A549 (cell line): Measurements from ENCODE around the gene DYSF. TPM values are rescaled to one million over a fixed set of nuclear protein-coding genes. Genes with fewer than 3 reads are reported as not detected.

Source experiments
- ATAC-seq, 2 experiments: fragments of 200-7000 bp in 1 of 2; fragments of >200 bp in 1 of 2; cut with Nextera tagmentation in 1 of 2; cut with Tn5 transposase in 1 of 2; 3 replicates each; pipeline versions ENCODE4 v1.8.0 to v1.9.1; 2018 to 2020; ENCODE audit warnings: mild to moderate bottlenecking in 1 of 2, moderate library complexity in 1 of 2
- CTCF ChIA-PET: fragments of 300-600 bp; sonication (Branson Sonifier 250); formaldehyde crosslinking; extraction: SDS; loops from one replicate; lab custom pipeline; 2021; ENCODE audit warnings: antibody characterized with exemption, inconsistent platforms; lab: Yijun Ruan, JAX
- POLR2A ChIA-PET: fragments of 350-600 bp; formaldehyde crosslinking; extraction: SDS; loops from one replicate; lab custom pipeline; 2021; ENCODE audit warnings: antibody characterized with exemption, inconsistent platforms; lab: Yijun Ruan, JAX
- DNase-seq, 2 experiments: peaks; one replicate each; pipeline versions ENCODE4 v3.0.0 to v3.0.0-alpha.2; 2011 to 2016; ENCODE audit warnings: low read depth in 1 of 2, low spot score in 1 of 2
- FAIRE-seq: peaks from 2 replicates; lab custom pipeline; 2011; peaks lifted over from hg19 to GRCh38; lab: Jason Lieb, UNC
- H3K27ac ChIP-seq, 2 experiments: fragments of >200 bp; sonication (Bioruptor Twin); formaldehyde crosslinking; 3 replicates each; pipeline ENCODE4 v1.5.1; 2016 to 2017
- H3K4me1 ChIP-seq: fragments of >200 bp; sonication (Bioruptor Twin); formaldehyde crosslinking; 3 replicates; pipeline ENCODE4 v1.6.1; 2016
- H3K4me2 ChIP-seq: fragments of >200 bp; sonication (Bioruptor Twin); formaldehyde crosslinking; 3 replicates; pipeline ENCODE4 v1.6.1; 2016
- H3K4me3 ChIP-seq: fragments of >200 bp; sonication (Bioruptor Twin); formaldehyde crosslinking; 3 replicates; pipeline ENCODE4 v1.5.1; 2016
- H3K9me3 ChIP-seq: fragments of >200 bp; sonication (Bioruptor Twin); formaldehyde crosslinking; 3 replicates; pipeline ENCODE4 v1.6.1; 2016
- BCL3 ChIP-seq: fragments of >200 bp; sonication (Bioruptor Twin); formaldehyde crosslinking; IDR thresholded peaks from 3 replicates; pipeline ENCODE4 v1.6.1; 2016
- CBX2 ChIP-seq: fragments of 200-600 bp; sonication (generic); IDR thresholded peaks from 2 replicates; pipeline ENCODE4 v1.6.1; 2016; ENCODE audit warnings: low read depth, mild to moderate bottlenecking, borderline replicate concordance
- CBX8 ChIP-seq: fragments of 200-600 bp; sonication (generic); IDR thresholded peaks from 2 replicates; pipeline ENCODE4 v1.6.1; 2016
- CHD2 ChIP-seq: fragments of 150-350 bp; IDR thresholded peaks from 2 replicates; pipeline ENCODE4 v1.6.1; 2014; ENCODE audit warnings: low read length; ENCODE audit not compliant: partially characterized antibody
- CTCF ChIP-seq: fragments of >200 bp; sonication (Bioruptor Twin); formaldehyde crosslinking; IDR thresholded peaks from 3 replicates; pipeline ENCODE4 v1.5.1; 2016
- E2F6 ChIP-seq: IDR thresholded peaks from 2 replicates; pipeline ENCODE4 v1.6.1; 2012; ENCODE audit warnings: low read depth, borderline replicate concordance
- FOXS1 ChIP-seq: fragments of 250-450 bp; sonication (Bioruptor Pico); IDR thresholded peaks from 2 replicates; pipeline ENCODE4 v1.5.0; 2020; ENCODE audit warnings: mild to moderate bottlenecking, moderate library complexity
- HDAC2 ChIP-seq: fragments of 200-600 bp; sonication (generic); IDR thresholded peaks from 2 replicates; pipeline ENCODE4 v1.6.1; 2016
- HES2 ChIP-seq: fragments of >200 bp; sonication (Bioruptor Twin); formaldehyde crosslinking; IDR thresholded peaks from 2 replicates; pipeline ENCODE4 v1.6.1; 2016
- HMGXB4 ChIP-seq: fragments of 250-450 bp; sonication (Bioruptor Pico); IDR thresholded peaks from 2 replicates; pipeline ENCODE4 v1.5.0; 2021; ENCODE audit warnings: mild to moderate bottlenecking, moderate library complexity, borderline replicate concordance
- HOXA7 ChIP-seq: fragments of 250-450 bp; sonication (Bioruptor Pico); IDR thresholded peaks from 2 replicates; pipeline ENCODE4 v1.5.0; 2020; ENCODE audit warnings: mild to moderate bottlenecking, moderate library complexity
- HOXB5 ChIP-seq: fragments of 250-450 bp; sonication (Bioruptor Pico); IDR thresholded peaks from 2 replicates; pipeline ENCODE4 v1.5.0; 2020; ENCODE audit warnings: mild to moderate bottlenecking, moderate library complexity
- JUN ChIP-seq, 2 experiments: fragments of >200 bp; sonication (Bioruptor Twin); formaldehyde crosslinking; IDR thresholded peaks; 2 replicates in 1 of 2; 3 replicates in 1 of 2; pipeline ENCODE4 v1.6.1; 2016 to 2017
- KDM1A ChIP-seq: fragments of 200-600 bp; sonication (generic); IDR thresholded peaks from 2 replicates; pipeline ENCODE4 v1.6.1; 2016; ENCODE audit warnings: low read depth, mild to moderate bottlenecking
- MAFK ChIP-seq: fragments of 450-650 bp; IDR thresholded peaks from 2 replicates; pipeline ENCODE4 v1.6.1; 2014; ENCODE audit not compliant: partially characterized antibody
- MAZ ChIP-seq: fragments of 150-350 bp; IDR thresholded peaks from 2 replicates; pipeline ENCODE4 v1.6.1; 2014; ENCODE audit warnings: antibody characterized with exemption, low read depth, low read length, borderline replicate concordance
- PHF8 ChIP-seq: fragments of 200-600 bp; sonication (generic); IDR thresholded peaks from 2 replicates; pipeline ENCODE4 v1.6.1; 2016; ENCODE audit warnings: low read depth, mild to moderate bottlenecking, antibody characterized with exemption, moderate library complexity, borderline replicate concordance
- POLR2A ChIP-seq: IDR thresholded peaks from 2 replicates; pipeline ENCODE4 v1.6.1; 2012; ENCODE audit warnings: mild to moderate bottlenecking, low read length
- POLR2AphosphoS2 ChIP-seq: conservative IDR thresholded peaks from 2 replicates; pipeline ENCODE4 v1.6.1; 2012; ENCODE audit warnings: low read length, improper control_type of control experiment, inconsistent platforms
- RNF2 ChIP-seq: fragments of 200-600 bp; sonication (generic); IDR thresholded peaks from 2 replicates; pipeline ENCODE4 v1.6.1; 2016; ENCODE audit warnings: low read depth, mild to moderate bottlenecking, antibody characterized with exemption, moderate library complexity, borderline replicate concordance
- SREBF2 ChIP-seq: fragments of 450-650 bp; IDR thresholded peaks from 2 replicates; pipeline ENCODE4 v1.6.1; 2014; ENCODE audit warnings: mild to moderate bottlenecking, moderate library complexity
- USF2 ChIP-seq: fragments of 450-650 bp; IDR thresholded peaks from 2 replicates; pipeline ENCODE4 v1.6.1; 2014; ENCODE audit warnings: antibody characterized with exemption
- ZFP36 ChIP-seq: fragments of 450-650 bp; IDR thresholded peaks from 2 replicates; pipeline ENCODE4 v1.6.1; 2014; ENCODE audit warnings: borderline replicate concordance; ENCODE audit not compliant: partially characterized antibody
- ZSCAN20 ChIP-seq: fragments of 250-450 bp; sonication (Bioruptor Pico); IDR thresholded peaks from 2 replicates; pipeline ENCODE4 v1.8.0; 2022; ENCODE audit warnings: mild to moderate bottlenecking, moderate library complexity
- WGBS: methylation state at CpG from one replicate; pipeline ENCODE4 v1.1.6; 2017; ENCODE audit errors: missing lambda C conversion rate; 5-methylcytosine and 5-hydroxymethylcytosine counted together
- polyA plus RNA-seq, 4 experiments: library from polyadenylated mRNA; depleted of rRNA in 3 of 4; stranded (reverse); fragments of >200 nt; fragmentation: RNase III in 1 of 4; extraction: RNeasy Plus Mini Kit Qiagen cat#74134 plus additional on column Dnase treatment in 1 of 4; gene quantifications; 2 replicates in 3 of 4; 3 replicates in 1 of 4; pipeline ENCODE4 v1.2.3, GENCODE V29; 2011 to 2017

DYSF gene
- polyA plus RNA-seq, 2 of the 4 experiments (the other 2 are of a cell fraction), result 0.36 to 0.98 TPM

- TF ChIP-seq ZFP36 (no peak), MAFK (no peak), E2F6 (no peak), SREBF2 (no peak), POLR2A (no peak), CTCF (no peak), HDAC2 (no peak), PHF8 (no peak), POLR2AphosphoS2 (no peak), HOXB5 (no peak)
- DNase-seq (no peak), FAIRE-seq (no peak), ATAC-seq (no peak; a peak in 1 of 6 replicates)
- H3K4me3 ChIP-seq, result no peak overlapping the region
- POLR2A ChIA-PET, result no interaction called here
- H3K27ac ChIP-seq, result no peak overlapping the region
- no peaks in the 10 kb centered on the region for H3K4me1 ChIP-seq
- no peak overlapping the region for H3K4me2 ChIP-seq
- WGBS, result 66% methylated on average over 10 of the region's 10 CpGs
- no peaks in the 10 kb centered on the region for H3K9me3 ChIP-seq
- CTCF ChIA-PET, result interaction anchor here (0.6 to 3.7 kb wide), 10 partner anchors 10 to 1051 kb away, joined by 3 to 25 read pairs (median 5); no protein-coding TSS in a partner anchor
These were observed 74.8 kb downstream of the DYSF start for GRCh38 chr2:71528131-71528591.

- FAIRE-seq, result no peak
- Histone ChIP-seq H3K4me3 (no peak overlapping the region), H3K9me3 (no peaks in the 10 kb centered on the region), H3K4me1 (no peaks in the 10 kb centered on the region), H3K27ac (no peak overlapping the region), H3K4me2 (no peak overlapping the region)
- DNase-seq, result no peak
- TF ChIP-seq ZSCAN20 (CRISPR knock-in tag) (no peak), KDM1A (no peak), ZFP36 (no peak), FOXS1 (CRISPR knock-in tag) (no peak), HMGXB4 (no peak), HOXB5 (no peak), BCL3 (no peak), JUN (IDR thresholded peaks at IDR 0.05) (no peak), CBX2 (no peak), CBX8 (no peak), HDAC2 (no peak), PHF8 (no peak), HES2 (no peak), CTCF (no peak), CHD2 (no peak), RNF2 (no peak), USF2 (no peak), HOXA7 (CRISPR knock-in tag) (no peak), MAZ (no peak)
- ChIA-PET CTCF (interaction anchor here (1.0 to 3.7 kb wide), 7 partner anchors 9 to 1359 kb away, joined by 3 to 25 read pairs (median 8); partner anchors contain the start of gene SPR), POLR2A (no interaction called here)
- ATAC-seq, result no peak
- 63% methylated on average over 4 of the region's 4 CpGs for WGBS
These were observed 75.4 kb downstream of the DYSF start for GRCh38 chr2:71528749-71529148.
